Endometrial microvascular endothelial cells (primary cell): ENCODE data around the gene C2orf42. TPM values are rescaled to one million over a fixed set of nuclear protein-coding genes. Genes with fewer than 3 reads are reported as not detected.
"Not testable (repeated sequence)": the region's sequence is repeated elsewhere in the genome, so short reads cannot be mapped to it uniquely, and the experiment has no call there.

Experiments
- in situ Hi-C: cut with HindIII; loops from 2 replicates; pipeline ENCODE4 v1.10.0; 2017; ENCODE audit warnings: low sequenced_read_pairs, low pct_unique_long_range_greater_than_20kb; ENCODE audit errors: inconsistent ontology term
- total RNA-seq: library from RNA; depleted of rRNA; stranded (reverse); fragments of >200 nt; gene quantifications from one replicate; pipeline ENCODE4 v1.2.3, GENCODE V29; 2015; ENCODE audit errors: inconsistent ontology term

C2orf42 gene
- total RNA-seq, 1 donor from 2014 or later, result 13.1 TPM

- in situ Hi-C loops, result no loop called here
Observed at GRCh38 chr2:70182689-70183088, 8.1 kb downstream of the C2orf42 start.

GRCh38 chr2:70181363-70181956 lies 9.4 kb downstream of the C2orf42 start:
- in situ Hi-C loops, result no loop called here

- in situ Hi-C loops, result no loop called here
Observed at GRCh38 chr2:70173520-70173919, 17.3 kb downstream of the C2orf42 start.

GRCh38 chr2:70169654-70170245 lies 21.1 kb downstream of the C2orf42 start:
- in situ Hi-C loops, result not testable (repeated sequence)

GRCh38 chr2:70161069-70161534 lies 29.7 kb downstream of the C2orf42 start:
- in situ Hi-C loops, result no loop called here

GRCh38 chr2:70160545-70160944 lies 30.3 kb downstream of the C2orf42 start:
- in situ Hi-C loops, result no loop called here

- in situ Hi-C loops, result loop anchor here (25.0 kb wide), 1 partner anchor 237 kb away; the partner anchor contains the start of gene MXD1
Observed at GRCh38 chr2:70149130-70149686, 41.6 kb downstream of the C2orf42 start.

- in situ Hi-C loops, result loop anchor here (25.0 kb wide), 1 partner anchor 236 kb away; the partner anchor contains the start of gene MXD1
Observed at GRCh38 chr2:70148211-70148760, 42.5 kb downstream of the C2orf42 start.

GRCh38 chr2:70145851-70146739 lies 44.7 kb downstream of the C2orf42 start:
- in situ Hi-C loops, result loop anchor here (25.0 kb wide), 1 partner anchor 234 kb away; the partner anchor contains the start of gene MXD1

GRCh38 chr2:70145144-70145490 lies 45.7 kb downstream of the C2orf42 start:
- in situ Hi-C loops, result loop anchor here (25.0 kb wide), 1 partner anchor 233 kb away; the partner anchor contains the start of gene MXD1

- in situ Hi-C loops, result loop anchor here (25.0 kb wide), 1 partner anchor 232 kb away; the partner anchor contains the start of gene MXD1
Observed at GRCh38 chr2:70144443-70145143, 46.2 kb downstream of the C2orf42 start.

- in situ Hi-C loops, result loop anchor here (25.0 kb wide), 1 partner anchor 231 kb away; the partner anchor contains the start of gene MXD1
Observed at GRCh38 chr2:70143314-70144150, 47.3 kb downstream of the C2orf42 start.

GRCh38 chr2:70142590-70143313 lies 48.1 kb downstream of the C2orf42 start:
- in situ Hi-C loops, result loop anchor here (25.0 kb wide), 1 partner anchor 230 kb away; the partner anchor contains the start of gene MXD1

- in situ Hi-C loops, result loop anchor here (25.0 kb wide), 1 partner anchor 230 kb away; the partner anchor contains the start of gene MXD1
Observed at GRCh38 chr2:70141902-70142589, 48.8 kb downstream of the C2orf42 start.

GRCh38 chr2:70141212-70141901 lies 49.5 kb downstream of the C2orf42 start:
- in situ Hi-C loops, result loop anchor here (25.0 kb wide), 1 partner anchor 229 kb away; the partner anchor contains the start of gene MXD1
